ENCODE results near the gene DGCR2.

DGCR2 gene

DNA sequence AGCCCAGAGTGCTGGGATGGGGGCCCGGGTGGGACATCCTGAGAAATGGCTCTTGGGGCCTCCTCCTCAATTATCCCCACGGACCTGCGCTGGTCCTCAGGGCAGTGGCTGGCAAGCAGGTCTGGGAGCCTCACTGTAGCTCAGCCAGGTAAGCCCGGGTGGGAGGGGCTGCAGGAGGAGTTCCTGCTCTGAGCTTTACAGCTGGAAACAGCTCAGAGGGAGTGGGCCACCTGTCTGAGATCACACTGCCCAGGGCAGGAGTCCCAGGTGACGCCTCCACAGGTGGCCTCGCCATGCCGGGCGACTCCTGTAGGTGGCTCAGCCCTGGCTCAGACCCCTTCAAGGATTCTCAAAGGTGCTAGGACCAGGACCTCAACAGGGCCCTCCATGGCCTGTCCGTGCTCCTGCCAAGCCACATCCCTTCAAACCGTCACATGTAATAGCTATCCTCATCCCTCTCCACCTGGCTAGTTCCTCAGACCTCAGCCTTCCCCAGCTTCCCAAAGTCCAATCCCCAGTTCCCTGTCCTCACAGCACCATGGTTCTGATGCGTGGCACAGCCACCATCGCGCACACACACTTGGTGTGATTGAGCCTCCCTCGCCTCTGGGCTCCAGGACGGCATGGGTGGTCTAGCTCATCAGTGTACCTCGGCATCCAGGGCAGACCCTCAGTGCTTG, 5.3 kb upstream of the DGCR2 start:
- in situ Hi-C loops (cut with MboI; ENCODE audit: low sequenced_read_pairs): no loop called here

DNA sequence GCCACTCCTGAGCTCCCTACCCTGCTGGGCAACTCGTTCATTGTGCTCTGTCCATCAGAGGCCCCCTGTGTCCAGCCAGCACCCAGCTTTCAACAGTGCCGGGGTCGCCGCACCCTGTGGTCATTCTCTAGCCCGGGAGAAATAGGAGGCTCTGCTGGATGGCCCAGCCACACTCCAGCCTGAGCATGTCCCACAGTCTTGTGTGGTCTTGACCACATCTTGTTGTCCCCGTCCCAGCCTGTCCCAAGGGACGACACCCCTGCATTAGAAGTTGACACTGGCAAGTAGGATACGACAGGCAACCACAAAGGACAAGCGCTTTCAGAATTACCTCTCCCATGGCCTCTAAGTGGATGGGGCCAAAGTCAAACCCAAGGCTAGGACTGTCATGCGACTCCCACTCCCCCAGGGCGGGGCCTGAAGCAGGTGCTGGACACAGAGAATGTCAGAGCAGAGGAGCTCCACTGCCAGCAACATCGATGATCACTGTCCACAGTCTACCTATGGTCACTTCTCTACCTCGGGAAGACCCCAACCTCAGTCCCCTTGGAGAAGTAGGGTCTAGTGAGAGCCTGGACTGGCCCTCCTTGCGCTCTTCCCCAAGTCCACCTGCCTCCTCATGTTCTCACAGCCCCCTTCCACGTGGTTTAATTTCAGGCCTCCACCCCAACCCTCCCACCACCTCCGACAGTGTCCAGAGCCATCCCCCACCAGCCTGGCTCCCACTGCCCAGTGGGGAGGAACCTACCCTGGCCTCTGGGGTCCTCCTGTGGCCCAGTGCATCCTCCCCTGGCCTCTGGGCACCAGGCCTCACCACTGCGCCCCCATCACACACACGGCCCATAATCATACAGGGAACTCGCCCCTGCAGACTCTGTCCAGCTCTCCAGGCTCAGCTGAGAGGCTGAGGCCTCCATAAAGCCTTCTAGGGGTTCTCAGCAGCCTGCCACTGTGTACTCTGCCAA, 4.4 kb upstream of the DGCR2 start:
- in situ Hi-C loops (cut with MboI; ENCODE audit: low sequenced_read_pairs): no loop called here

DNA sequence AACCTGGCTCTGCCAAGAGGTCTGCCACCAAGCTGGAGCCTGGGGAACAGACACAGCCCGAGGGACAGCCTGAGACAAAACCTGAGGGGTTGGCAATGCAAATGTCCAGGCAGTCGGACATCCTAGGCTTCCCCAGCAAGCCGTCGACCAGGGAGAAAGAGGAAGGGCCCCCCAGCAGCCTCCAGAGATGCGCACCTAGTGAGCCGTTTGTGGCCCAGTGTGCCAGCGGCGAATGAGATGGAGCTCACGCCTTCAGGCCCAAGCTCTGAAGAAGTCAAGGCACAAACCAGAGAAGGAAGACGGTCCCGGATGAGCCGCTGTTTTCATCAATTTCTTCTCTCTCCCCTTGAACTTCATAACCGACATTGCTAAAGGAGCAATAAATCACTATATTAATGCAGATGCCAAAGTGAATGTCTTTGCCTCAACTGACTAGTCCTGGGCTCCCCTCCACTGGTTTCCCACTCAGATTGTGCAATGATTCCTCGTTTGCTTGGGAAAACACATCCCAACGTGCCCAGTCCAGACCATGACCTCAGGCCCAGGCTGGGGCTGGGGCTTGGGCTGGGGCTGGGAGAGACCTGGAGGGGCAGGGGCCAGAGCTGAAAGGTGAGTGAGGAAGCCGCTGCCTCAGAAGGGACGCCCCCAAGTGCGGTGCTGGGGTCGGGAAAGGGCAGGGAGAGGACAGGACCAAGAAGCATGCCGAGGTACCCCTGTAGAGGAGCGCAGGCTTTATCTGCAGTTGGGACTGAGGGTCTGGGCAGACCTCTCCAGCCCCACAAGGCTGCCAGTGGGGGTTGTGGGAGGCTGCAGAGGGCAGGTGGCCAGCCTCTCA, 3.5 kb upstream of the DGCR2 start:
- in situ Hi-C loops (cut with MboI; ENCODE audit: low sequenced_read_pairs): no loop called here

DNA sequence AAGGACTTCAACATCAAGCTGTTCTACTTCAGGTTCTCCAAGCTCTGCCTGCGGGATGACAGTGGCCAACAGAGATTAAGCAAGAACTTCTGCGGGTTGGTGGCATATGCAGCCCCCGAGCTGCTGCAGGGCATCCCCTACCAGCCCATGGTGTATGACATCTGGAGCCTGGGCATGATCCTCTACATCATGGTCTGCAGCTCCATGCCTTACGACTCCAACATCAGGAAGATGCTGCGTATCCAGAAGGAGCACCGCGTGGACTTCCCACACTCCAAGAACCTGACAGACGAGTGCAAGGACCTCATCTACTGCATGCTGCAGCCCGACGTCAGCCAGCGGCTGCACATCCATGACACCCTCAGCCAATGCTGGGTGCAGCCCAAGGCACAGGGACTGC, 2.8 kb upstream of the DGCR2 start:
- in situ Hi-C loops (cut with MboI; ENCODE audit: low sequenced_read_pairs): no loop called here

DNA sequence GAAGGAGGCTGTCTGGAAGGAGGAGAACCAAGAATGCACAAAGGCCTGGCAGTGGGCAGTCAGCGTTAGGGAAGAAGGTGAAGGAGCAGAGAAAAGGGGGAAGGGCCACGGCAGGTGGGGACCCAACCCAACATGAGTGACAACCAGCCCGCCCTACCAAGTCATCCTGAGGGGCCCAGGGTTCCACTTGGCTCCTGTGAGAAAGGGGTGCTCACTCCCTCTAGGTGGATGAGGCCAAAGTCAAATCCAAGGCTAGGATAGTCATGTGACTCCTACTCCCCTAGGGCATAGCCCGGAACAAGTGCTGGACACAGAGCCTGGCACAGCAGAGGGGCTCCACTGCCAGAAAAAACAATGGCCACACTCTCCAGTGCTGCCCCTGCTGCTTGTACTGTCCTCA, 2.2 kb upstream of the DGCR2 start:
- in situ Hi-C loops (cut with MboI; ENCODE audit: low sequenced_read_pairs): no loop called here

DNA sequence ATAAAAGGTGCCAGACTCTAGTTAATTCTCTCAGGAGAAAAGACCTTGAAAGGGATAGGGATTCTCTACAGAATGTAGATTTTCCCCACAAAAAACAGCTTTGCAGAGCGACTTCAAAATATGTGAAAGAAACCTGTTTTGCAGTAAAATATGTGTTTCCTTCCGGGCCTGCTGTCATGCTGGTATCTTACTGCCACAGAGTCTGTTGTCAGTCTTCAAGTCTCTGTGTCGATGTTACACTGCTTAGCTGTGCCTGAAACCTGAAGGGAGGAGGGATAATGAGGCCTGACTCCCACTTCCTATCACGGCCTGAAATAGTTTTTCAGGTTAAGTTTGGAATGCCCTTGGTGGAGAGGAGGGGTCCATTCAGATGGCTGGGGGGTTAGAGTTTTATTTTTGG, 1.7 kb upstream of the DGCR2 start:
- in situ Hi-C loops (cut with MboI; ENCODE audit: low sequenced_read_pairs): no loop called here

DNA sequence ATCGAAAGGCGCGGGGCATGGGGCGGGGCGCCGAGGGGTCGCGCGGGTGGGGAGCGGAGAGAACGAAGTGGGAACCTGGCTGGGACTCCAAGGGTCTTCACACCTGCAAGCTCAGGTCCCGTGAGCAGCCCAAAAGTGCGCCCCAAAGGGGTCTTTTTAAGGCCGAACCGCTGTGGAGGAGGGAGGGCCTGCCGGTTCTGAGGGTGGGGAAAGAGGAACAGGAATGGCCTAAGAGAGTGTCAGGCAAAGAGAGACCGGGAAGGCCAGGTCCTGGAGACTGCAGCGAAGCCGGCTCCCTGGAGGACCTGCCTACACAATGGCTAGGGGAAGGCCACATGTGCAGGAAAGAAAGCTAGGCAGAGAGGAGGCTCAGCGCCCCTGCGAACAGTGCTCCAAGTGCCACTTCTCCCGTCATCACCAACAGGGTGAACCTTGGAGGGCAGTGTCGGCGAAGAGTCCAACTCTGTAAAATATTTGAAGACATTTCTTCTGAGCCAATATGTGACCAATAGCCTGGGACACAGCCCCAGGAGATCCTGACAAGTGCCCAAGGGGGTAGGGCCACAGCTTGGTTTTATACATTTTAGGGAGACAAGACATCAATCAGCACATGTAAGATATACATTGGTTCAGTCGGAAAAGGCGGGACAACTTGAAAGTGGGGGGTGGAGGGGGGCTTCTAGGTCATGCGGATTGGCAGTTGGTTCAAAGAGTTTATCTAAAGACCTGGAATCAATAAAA, 710 bp upstream of the DGCR2 start:
- in situ Hi-C loops (cut with MboI; ENCODE audit: low sequenced_read_pairs): no loop called here

DNA sequence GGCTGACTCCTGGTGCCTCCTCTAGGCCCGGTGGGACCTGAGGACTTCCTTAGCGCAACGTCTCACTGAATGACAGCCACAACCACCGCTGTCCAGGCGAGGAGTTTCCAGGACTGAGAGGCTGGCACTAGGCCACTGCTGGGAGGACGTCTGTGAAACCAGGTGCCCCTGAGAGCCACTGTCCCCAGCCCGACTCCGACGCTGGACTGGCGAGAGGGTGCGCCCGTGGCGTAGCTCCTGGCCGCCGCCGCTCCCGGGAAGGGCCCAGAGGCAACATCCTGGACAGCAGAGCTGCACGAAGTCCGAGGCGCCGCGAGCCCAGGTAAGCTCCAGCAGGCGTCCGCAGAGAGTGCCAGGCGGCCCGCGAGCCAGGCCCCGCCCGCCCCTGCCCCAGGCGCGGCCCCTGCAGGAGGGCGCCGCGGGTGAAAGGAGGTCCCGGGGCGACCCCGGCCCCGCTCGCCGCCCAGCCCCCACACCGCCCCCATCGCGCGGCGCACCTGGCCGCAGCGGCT, 525 bp downstream of the DGCR2 start:
- in situ Hi-C loops (cut with MboI; ENCODE audit: low sequenced_read_pairs): no loop called here

DNA sequence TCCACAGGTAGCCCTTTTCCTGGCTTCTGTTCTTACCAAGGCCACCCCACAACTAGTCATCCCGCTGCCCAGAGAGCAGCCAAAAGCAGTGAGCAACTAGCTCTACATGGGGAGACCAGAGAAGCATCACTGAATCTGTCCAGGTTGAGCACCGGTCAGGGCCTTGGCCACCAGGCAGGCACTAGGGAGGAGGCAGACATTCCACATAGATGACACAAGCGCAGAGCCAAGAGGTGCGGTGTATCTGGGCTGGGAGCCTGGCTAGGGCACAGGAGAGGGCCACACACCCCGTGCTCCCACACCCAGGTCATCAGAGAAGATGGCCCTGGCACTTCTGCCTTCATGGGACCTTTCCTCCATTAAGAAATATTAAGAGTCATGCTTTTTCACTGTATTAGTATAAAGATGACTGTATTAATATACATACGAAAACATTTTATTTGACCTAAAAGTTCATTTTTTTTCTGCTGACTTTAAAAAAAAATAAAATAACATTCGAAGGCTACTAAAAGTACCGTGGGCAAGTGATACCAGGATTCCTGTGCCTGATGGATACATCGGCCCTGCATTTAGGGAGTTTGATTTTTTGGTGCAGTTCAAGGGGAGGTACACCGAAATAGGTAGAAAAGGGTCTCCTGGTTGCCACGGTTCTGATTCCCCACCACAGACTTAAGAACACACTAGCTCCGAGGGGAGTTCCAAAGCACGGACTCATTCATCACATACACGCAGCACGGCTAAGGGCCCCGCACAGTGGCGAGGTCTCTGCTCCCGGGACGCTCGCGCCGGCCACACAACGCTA, 1.2 kb downstream of the DGCR2 start:
- in situ Hi-C loops (cut with MboI; ENCODE audit: low sequenced_read_pairs): no loop called here

DNA sequence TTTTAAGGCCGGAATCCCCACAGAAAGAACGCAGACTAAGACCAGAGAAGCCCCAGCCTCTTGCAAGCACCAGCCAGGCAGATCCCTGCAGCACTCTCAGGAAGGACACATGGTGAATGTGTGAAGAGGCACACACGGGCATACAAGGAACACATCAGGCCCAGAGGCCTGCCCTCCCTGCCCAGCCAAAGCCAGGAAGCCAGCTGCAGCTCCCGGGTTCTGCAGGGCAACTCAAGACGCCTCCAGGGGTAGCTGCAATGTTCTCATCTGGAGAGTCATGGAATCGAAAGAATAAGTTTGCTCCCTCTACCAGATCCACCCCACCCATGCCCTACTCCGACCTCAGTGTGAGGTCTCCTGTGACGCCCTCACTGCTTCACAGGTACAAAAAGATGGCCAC, 2.3 kb downstream of the DGCR2 start:
- in situ Hi-C loops (cut with MboI; ENCODE audit: low sequenced_read_pairs): no loop called here

DNA sequence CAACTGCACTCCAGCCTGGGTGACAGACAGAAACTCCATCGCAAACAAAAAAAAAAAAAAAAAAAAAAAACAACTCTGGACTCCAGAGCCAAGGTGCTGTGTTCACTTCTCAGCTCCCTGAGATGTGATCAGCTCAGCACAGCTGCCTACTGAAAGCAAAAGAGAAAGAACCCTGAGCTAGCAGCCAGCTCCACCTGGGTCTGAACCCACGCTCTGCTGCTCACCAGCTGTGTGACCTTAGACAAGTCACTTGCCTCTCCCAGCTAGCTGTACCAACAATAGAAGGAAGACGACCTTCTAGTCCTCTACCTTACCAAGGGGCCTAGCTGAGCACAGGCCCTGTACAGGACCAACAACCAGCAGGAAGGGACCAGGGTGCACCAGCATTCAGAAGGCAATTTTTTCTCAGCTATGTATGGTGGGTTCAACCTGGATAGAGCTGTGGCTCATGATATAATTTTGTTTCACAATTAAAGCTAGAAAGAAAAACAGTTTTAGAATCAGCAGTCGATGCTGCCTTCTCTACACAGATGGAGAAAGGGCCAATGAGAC, 3.8 kb downstream of the DGCR2 start:
- in situ Hi-C loops (cut with MboI; ENCODE audit: low sequenced_read_pairs): no loop called here

DNA sequence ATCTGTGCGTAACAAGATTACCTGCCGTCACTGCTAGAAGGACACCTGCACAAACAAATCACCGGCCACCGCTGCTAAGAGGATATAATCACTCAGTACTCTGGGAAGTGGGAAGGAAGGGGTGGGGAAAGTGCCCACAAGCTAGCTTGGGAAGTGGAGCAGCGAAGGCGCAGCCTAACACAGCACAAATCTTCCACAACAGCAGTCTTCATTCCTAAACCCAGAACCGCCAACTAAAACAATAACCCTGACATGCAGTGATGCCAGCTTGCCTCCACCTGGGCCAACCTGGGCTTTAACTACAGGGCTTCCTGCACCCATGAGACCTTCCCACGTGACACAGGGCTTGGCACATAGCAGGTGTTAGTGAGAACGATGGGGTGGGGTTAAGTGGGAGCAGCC, 5.1 kb downstream of the DGCR2 start:
- in situ Hi-C loops (cut with MboI; ENCODE audit: low sequenced_read_pairs): no loop called here

DNA sequence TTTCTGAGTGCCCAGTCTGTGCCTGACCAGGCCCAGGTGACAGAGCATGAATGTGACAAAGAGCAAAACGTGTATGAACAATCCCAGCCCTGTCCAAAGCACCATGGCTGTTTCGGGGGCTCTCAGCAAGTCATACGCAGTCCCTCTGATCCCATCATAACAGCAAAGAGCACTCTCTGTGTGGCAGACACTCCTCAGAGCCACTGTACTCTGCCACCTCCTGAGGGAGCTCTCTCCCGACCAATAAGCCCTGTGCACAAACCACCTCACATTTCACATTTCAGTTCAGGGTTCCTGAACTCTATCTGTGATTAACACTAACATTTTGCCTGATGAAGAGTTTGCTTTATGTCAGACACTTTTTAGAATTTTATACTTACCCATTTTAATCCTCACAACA, 6.6 kb downstream of the DGCR2 start:
- in situ Hi-C loops (cut with MboI; ENCODE audit: low sequenced_read_pairs): no loop called here

DNA sequence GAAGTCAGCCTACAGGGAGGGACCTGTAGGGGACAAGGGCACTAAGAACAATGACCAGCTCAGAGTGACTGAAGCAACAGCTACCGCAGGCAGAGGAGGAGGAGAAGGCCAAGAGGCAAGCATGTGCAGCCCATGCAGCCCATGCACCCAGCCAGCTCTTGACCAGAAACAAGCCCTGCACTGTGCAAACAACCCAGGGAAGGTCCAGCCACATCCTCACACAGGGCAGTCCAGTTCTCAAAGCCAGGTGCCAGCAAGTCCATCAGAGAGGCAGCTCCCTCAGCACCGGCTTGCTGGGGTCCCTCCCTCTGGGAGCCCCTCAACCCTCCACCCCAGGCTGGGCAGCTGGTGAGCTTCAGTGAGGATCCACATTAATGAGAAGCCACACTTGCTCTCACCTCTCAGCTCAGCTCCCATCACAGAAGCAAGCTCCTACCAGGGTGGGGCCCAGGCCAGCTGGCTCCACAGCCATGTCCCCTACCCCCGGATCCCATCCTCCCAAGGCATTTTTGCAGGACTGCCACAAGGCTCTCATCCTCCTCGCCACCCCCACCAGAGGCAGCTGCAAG, 7.1 kb downstream of the DGCR2 start:
- in situ Hi-C loops (cut with MboI; ENCODE audit: low sequenced_read_pairs): no loop called here

DNA sequence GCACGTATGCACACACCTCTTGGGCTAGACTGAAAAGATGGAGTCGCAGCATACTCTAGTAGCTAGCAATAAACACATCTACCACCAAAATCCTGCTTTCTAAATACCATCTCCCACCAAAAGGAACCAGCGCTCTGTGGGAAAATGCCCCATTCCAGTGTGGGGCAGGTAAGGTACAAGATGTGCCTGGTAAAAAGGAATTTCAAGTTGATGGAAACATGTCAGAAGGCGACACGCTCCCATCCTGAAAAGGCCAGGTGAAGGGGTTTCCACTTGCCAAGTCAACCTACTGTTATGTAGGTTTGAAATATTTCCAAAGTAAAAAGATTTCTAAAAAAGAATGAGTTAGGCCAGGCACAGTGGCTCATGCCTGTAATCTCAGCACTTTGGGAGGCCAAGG, 8.8 kb downstream of the DGCR2 start:
- in situ Hi-C loops (cut with MboI; ENCODE audit: low sequenced_read_pairs): no loop called here

DNA sequence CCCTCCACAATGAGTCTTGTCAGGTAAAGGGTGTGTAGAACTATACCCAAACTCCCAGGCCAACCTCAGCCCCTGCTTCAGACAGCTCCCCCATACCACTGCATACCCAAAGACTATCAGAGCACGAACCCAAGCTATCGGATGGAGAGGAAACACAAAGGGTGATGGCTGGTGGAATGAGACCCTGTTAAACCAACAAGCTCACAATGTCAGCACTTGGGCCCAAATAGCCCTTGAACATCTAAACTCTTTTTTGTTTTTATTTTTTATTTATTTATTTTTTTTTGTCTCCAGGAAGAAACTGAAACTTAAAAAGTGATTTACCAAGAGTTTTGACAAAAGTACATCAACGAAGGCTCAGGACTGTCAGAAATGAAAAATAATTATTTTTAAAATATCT, 10.6 kb downstream of the DGCR2 start:
- in situ Hi-C loops (cut with MboI; ENCODE audit: low sequenced_read_pairs): no loop called here

DNA sequence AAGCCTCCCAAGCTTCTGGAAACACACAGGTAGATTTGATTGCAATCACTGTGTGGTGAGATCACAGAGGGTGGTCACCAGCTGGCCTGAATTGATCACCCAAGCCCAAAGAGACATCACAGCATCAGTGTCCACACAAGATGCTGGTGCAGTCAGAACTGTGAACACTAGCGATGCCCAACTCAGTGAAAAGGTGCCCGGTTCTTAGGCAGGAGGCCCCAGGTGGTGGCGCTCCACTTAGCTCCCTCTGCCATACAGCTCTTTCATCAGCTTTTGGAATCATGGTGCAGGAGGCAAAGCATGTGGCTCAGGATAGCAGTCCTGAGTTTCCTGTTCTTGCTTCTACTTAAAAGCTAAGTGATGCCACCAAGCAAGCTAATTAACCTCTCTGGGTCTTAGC, 11.1 kb downstream of the DGCR2 start:
- in situ Hi-C loops (cut with MboI; ENCODE audit: low sequenced_read_pairs): no loop called here

DNA sequence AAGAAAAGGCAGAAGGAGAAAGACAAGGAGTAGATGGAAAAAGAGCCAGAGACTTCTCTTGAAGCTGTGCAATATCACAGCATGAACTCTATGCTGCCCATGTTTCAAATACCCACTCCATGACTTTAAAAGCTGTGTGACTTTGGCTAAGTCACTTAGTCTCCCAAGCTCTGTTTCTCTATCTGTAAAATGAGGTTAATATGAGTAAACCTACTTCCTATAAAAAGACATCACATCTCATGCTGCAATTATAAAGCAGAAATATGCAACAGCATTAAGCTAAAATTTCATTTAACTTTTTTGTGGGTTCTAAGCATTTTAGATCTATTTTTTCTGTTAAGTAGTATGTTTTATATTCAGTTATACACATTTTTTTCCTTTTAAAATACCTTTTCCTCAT, 11.6 kb downstream of the DGCR2 start:
- in situ Hi-C loops (cut with MboI; ENCODE audit: low sequenced_read_pairs): no loop called here

DNA sequence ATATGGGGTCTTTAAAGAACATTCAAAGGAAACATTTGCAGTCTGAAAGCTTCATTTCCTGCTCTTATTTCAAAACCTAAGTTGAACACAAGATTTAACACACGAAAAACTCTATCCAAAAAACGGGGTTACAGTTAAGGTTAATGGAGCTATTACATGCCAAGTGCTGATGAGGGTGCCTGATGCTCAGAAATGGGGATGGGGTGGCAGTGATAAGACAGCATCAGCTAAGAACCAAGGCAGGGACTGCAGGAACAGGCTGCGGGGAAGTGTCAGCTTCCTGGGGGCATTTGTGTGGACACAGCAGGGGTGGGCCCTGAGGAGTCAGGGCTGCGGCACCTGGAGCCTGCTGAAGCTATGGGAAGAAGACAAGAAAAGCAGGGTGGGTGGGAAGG, 12.2 kb downstream of the DGCR2 start:
- in situ Hi-C loops (cut with MboI; ENCODE audit: low sequenced_read_pairs): no loop called here

All from hTERT RPE-1 (cell line).